Astrocyte of the hippocampus (primary cell): ENCODE data around the gene SNCB.
"Not testable (repeated sequence)": the region's sequence is repeated elsewhere in the genome, so short reads cannot be mapped to it uniquely, and the experiment has no call there.

Experiments used
- DNase-seq: peaks from one replicate; pipeline ENCODE4 v3.0.0; 2011; ENCODE audit warnings: low read depth, low spot score

Gene SNCB

DNA sequence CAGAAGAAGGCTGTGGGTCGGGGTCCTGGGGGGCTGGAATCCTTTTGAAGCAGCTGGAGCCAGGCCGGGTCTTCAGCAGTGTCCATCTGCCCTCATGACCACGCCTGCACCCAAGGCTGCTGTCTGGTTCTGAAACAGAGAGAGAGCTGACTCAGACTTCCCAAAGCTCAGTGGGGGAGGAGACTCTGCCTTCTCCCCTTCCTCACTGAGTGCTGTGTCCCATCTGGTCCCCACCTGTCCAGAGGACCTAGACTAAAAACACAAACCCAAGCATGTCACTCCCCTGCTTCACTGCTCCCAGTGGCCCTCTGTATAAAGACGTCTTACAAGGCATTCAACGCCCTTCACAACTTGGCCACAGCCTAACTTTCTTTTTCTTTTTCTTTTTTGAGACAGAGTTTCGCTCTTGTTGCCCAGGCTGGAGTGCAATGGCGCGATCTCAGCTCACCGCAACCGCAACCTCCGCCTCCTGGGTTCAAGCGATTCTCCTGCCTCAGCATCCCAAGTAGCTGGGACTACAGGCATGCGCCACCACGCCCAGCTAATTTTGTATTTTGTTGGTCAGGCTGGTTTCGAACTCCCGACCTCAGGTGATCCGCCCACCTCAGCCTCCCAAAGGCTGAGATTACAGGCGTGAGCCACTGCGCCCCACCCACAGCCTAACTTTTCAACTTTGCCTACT is 30.4 kb downstream of the SNCB start:
- DNase-seq: not testable (repeated sequence)

DNA sequence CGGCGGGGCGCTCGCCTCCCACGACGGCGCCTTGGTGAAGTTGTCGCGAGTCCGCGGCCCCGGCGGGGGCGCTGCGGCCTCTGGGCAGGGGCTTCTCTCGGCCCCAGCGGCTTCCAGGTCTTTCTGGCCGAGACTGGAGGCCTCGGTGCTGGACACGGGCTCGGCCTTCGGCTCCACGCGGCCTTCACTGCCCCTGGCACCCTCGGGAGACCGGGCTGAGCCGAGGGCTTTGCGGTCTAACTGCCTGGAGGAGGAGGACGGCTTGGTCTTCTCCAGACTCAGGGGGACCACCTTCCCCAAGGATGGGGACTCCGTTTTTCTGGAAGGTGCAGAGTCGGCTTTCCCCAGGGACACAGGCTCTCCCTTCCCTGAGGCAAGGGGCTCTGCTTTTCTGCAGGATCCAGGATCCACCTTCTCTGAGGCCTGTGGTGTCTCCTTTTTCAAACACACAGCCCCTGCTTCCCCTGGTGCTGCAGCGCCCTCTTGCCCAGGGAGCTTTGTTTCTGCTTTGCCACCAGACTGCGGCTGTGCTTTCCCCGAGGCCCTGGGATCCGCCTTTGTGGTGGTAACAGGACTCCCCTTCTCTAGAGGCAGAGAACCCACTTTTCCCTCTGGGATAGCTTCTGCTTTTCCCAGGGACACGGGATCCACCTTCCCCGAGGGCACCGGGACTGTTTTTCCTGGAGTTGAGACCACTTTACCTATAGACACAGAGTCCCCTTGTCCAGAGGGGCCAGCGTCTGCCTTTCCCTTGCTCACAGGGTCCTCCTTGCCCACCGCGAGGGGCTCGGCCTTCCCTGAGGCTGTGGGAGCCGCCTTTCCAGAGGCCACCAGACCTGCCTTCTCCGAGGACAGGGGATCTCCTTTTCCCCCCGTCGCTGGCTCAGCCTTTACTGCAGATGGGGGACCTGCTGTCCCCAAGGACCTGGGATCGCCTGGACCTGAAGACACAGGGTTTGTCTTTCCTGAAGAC is 32.6 kb downstream of the SNCB start:
- no peak for DNase-seq

DNA sequence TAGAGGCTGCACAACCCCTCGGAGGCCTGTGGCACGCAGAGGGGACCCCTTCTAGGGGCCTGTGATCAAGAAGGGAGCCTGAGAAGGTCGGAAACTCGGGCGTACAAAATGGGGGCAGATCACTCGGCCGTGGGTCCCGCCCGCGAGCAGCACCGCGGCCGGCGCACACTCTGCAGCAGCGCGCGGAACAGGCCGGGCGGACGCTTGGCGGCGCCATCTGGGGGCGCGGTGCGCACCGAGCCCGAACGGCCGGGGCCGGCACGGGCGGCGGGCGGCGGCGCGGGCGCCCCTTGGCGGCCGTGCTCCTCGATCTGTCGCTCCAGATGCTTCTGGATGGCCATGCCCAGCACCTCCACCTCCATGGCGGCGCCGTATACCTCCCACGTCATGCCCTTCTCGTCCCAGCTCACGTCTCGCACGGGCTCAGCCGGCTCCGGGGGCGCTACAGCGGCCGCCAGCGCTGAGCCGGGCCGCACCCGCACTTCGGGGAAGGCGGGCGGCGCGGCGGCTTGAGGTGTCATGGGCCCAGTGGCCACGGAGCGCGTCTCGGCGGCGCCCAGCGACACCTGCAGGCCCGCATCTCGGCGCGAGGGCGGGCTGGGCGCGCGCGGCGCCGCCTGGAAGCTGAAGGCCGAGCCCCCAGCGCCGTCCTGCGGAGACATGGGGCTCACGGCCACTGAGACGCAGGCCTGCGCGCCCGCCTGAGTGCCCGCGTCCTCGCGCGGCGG is 33.5 kb downstream of the SNCB start:
- peak; percentile 14 for DNase-seq

DNA sequence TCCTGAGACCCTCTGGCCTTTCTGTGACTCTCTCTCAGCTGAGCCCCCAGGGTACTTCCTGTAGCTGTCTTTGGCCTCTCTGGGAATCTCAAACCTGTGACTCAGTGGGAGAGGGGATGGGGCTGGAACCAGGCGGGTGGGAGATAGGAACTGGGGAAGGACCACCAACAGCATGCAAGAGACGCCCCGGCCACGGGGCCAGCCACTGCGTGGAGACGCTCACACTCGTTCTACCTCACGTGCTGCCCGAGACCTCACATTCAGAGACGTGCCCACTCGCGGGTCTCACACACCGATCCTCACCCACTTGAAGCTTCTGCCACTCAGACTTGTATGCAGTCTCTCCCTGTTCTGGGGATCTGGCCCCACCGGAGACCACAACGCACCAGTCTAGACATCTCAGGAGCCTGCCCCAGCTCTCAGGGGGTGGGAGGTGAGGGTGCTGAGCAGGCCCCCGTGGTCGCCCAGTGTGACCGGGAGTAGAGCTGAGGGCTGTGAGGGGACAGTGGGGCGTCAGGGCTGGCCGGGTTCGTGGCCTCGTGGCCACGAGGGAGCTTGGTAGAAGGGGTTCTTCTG is 34.2 kb downstream of the SNCB start:
- no peak for DNase-seq

DNA sequence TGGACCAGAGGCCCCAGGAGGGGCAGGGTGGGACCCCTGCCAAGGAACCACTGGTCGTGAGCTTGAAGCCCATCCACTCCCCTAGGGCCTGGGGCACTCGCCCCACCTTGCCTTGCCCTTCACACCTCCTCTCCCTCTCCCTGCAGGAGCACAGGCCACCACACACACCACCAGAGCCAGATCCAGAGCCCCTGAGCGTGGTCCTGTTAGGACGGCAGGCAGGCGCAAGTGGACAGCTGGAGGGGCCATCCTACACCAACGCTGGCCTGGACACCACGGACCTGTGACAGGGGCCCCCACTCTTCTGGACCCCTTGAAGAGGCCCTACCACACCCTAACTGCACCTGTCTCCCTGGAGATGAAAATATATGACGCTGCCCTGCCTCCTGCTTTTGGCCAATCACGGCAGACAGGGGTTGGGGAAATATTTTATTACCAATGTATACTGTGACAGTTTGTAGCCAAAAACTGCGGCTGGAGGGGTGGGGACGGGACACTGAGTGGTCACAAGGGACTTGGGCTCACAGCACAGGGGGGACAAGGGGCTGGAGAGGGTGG is 34.9 kb downstream of the SNCB start:
- no peak for DNase-seq

DNA sequence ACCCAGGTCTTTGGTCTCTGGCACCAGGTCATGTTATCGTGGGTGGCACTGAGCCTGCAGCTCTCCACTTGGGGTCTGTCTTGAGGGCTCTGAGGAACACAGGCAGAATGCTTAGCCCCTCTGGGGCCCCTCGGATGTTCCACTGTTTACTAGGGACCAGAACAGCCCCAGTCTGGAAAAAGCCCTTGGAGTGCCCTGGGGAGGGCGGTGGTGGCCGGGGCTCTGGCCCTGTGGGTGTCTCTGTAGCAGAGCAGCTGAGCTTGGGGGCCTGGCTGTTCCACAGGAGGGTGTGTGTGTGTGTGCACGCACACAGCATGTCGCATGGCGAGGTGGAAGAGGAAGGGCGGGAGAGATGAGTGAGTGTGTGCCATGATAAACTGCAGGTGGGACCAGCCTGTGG is 35.8 kb downstream of the SNCB start:
- DNase-seq: no peak

DNA sequence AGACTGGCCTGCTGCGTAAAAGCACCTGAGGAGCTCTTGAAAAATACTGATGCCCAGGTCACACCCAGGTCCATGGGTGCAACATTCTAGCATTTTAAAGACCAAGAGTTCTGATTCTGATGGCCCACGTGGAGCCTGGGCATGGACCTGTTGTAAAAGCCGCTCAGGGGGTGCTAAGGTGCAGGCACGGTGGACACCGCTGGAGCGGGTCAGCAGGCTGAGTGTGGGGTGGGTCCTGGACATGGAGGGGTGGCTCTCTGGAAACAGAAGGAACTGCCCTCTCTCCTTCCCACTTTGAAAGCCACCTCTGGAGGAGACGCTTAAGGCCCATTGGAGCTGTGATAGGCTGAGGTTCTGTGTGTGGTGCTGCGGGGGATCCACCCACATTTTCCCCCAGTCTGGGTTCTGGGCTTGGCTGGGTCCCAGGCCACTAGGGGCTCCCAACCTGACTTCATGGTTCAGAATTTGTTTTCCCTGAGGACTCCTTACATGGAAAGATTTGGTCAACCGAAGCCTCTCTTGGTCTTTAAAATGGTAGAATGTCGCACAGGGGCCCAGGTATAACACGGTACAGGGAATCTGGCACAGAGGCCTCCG is 37.0 kb downstream of the SNCB start:
- no peak for DNase-seq

DNA sequence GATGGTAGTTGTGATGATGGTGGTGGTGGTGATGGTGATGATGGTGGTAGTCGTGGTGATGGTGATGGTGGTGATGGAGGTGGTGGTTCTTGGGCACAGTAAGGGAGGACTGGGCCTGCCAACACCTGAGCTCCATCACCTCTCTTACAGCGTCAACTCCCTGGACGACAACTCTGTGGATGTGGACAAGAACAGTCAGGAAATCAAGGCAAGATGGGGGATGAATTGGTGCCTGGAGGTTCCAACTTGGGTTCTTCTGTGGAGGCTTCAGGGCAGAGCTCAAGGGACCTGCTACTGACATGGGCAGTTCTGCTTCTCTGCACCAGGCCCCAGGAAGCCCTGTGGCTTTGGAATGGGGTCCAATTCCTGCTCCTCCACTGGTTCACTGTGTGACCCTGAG is 37.8 kb downstream of the SNCB start:
- DNase-seq: no peak

DNA sequence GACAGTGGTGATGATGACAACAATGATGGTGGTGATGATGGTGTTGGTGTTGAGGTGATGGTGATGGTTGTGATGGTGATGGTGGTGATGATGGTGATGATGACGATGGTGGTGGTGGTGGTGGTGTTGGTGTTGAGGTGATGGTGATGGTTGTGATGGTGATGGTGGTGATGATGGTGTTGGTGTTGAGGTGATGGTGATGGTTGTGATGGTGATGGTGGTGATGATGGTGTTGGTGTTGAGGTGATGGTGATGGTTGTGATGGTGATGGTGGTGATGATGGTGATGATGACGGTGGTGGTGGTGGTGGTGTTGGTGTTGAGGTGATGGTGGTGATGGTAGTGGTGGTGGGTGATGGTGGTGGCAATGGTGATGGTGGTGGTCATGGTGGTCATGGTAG is 38.7 kb downstream of the SNCB start:
- not testable (repeated sequence) for DNase-seq

DNA sequence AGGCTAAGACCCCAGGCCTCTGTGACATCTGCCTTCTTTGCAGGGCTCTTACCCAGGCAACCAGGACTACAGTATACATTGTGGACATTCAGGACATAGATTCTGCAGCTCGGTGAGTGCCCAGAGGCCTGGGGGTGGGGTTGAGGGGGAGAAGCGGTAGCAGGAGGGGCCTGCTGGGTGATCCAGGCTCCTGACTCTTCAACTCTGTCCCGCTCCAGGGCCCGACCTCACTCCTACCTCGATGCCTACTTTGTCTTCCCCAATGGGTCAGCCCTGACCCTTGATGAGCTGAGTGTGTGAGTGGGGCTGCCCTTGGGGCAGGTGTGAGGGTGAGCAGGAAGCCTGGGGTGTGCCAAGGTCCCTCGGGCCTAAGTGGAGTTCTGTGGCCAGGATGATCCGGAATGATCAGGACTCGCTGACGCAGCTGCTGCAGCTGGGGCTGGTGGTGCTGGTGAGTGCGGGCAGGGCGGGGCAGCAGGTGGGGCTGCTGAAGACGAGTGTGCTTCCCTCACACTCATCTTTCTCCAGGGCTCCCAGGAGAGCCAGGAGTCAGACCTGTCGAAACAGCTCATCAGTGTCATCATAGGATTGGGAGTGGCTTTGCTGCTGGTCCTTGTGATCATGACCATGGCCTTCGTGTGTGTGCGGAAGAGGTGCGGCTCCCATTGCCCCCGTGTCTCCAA is 40.2 kb downstream of the SNCB start:
- DNase-seq: no peak

DNA sequence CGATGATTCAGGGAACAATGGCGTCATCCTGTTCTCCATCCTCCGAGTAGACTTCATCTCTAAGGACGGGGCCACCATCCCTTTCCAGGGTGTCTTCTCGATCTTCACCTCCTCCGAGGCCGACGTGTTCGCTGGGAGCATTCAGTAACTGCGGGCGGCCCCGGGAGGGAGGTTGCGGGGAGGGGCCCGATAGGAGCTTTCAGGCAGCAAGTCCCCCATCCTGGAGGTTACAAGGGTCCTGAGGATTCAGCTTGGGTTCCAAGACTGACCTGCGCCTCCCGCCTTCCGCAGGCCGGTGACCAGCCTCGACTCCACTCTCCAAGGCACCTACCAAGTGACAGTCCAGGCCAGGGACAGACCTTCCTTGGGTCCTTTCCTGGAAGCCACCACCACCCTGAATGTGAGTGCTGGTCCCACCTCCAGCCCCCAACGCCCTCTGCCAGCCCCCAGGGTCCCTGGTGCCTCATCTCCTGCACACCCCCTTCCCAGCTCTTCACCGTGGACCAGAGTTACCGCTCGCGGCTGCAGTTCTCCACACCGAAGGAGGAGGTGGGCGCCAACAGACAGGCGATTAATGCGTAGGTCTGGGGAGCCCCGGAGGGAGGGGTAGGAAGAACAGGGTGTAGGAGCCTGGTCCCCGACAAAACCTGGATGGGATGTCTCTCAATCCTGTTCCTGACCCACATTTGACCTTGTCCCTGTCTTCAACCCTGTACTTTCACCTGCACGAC is 41.1 kb downstream of the SNCB start:
- DNase-seq: no peak

DNA sequence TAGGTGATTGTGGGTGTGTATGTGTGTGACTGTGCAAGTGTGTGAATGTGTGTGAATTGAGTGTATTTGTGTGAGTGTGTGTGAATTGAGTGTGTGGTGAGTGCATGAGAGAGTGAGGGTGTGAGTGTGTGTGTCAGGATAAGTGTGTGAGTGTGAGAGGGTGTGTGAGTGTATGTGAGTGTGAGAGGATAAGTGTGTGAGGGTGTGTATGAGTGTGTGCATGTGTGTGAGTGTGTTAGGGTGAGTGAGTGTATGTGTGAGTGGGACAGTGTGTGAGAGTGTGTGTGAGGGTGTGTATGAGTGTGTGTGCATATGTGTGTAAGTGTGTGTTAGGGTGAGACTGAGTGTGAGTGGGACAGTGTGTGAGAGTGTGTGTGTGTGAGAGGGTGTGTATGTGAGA is 42.0 kb downstream of the SNCB start:
- no peak for DNase-seq

DNA sequence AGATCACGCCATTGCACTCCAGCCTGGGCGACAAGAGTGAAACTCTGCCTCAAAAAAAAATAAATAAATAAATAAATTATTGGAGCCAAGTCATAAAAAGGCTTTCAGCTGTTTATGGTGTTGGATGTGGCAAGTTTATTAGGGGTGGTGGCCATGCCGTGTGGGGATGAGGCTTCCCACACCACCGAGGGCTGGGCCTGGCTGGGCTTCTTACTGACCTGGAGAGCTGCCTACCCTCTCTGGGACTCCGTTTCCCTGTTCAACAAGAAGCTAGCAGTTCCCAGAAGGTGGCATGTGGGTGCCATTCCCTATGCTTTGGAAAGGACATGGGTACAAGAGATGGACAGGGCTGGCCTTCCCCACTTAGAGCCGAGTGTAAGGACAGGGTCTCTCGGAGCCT is 42.9 kb downstream of the SNCB start:
- no peak for DNase-seq

DNA sequence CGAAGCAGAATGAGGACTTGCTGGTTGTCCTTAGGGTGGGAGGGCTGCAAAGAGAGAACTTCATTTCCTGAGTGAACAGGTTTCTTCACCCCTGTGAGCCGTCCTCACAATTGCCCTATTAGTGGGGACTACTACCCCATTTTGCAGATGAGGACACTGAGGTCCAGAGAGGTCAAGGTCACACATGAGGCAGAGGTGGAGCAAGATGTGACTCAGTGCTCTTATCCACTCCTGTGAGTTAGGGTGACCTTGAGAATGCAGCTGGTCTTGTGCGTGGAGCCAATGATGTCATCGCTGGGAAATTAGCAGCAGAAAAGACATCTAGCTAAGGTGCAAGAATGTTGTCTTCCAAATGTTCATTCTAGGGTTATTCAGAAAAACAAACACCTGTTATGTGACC is 47.3 kb downstream of the SNCB start:
- DNase-seq: no peak

DNA sequence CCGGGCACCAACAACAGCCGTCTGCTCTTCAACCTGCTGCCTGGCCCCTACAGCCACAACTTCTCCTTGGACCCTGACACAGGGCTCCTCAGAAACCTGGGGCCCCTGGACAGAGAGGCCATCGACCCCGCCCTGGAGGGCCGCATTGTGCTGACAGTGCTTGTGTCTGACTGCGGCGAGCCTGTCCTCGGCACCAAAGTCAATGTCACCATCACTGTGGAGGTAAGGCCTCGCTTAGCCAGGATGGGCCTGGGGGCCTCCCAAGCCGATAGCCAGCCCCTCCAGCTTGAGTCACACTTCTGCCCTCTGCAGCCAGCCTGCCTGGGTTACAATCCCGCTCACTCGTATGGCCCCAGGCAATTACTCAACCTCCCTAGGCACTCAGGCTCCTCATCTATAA is 49.0 kb downstream of the SNCB start:
- DNase-seq: no peak

DNA sequence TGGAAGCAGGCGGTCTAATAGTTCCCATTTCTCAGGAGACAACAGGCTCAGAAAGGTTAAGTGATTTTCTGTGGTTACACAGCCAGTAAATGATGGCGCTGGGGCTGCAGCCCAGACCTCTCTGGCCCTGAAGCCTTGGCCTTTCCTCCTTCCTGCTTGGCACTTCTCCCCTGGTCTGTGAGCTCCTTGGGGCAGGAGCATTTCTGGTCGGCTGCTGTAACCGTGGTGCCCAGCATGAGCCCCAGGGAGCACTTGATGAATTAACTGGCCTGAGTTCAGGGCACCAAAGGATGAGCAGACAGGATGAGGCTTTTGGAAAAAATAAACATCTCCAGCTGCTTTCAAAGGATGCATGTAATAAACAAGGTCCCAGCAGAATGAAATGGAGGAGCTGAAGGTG is 51.0 kb downstream of the SNCB start:
- no peak for DNase-seq

DNA sequence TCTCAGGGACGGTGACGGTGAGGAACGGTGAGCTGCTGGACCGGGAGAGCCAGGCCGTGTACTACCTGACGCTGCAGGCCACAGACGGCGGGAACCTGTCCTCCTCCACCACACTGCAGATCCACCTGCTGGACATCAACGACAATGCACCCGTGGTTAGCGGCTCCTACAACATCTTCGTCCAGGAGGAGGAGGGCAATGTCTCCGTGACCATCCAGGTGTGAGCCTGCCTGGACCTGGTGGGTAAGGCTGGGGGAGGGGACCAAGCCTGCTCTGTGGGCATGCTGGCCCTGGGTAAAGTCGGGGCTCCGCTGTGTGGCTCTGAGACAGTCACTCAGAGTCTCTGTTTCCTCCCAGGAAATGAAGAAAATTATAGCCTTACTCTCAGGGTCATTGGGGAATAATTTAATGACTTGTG is 51.9 kb downstream of the SNCB start:
- peak; percentile 63 for DNase-seq

DNA sequence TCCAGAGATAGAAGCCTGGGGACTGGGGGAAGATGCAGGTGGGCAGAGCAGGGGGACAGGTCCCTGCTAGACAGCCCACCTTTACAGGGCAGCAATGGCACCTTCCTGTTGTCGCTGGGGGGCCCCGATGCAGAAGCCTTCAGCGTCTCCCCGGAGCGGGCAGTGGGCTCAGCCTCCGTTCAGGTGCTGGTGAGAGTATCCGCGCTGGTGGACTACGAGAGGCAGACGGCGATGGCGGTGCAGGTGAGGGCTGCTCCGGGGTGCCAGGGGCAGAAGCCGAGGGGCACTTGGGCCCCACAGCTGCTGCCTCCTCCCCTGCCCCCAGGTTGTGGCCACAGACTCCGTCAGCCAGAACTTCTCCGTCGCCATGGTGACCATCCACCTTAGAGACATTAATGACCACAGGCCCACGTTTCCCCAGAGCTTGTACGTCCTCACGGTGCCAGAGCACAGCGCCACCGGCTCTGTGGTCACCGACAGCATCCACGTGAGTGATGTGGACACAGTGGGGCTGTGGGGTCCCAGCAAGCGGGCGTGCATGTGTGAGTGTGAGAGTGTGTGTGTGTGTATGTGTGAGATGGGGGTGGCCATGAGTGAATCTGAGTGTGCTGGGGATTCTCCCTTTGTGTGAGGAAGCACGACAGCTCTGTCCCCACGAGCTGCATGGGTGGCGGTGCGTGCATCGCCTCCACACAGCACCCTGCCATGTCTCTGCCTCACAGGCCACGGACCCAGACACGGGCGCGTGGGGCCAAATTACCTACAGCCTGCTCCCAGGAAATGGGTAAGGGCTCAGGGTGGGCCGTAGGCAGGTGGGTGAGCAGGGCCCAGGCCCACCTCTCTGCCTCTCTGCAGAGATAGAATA is 52.8 kb downstream of the SNCB start:
- no peak for DNase-seq
